ENCODE data around the gene SNURF.
A peak's percentile ranks its signal among the peaks of the same experiment; 100 is the strongest.
"Not testable (repeated sequence)": the region's sequence is repeated elsewhere in the genome, so short reads cannot be mapped to it uniquely, and the experiment has no call there.

The SNURF gene, protein sequence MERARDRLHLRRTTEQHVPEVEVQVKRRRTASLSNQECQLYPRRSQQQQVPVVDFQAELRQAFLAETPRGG

DNA sequence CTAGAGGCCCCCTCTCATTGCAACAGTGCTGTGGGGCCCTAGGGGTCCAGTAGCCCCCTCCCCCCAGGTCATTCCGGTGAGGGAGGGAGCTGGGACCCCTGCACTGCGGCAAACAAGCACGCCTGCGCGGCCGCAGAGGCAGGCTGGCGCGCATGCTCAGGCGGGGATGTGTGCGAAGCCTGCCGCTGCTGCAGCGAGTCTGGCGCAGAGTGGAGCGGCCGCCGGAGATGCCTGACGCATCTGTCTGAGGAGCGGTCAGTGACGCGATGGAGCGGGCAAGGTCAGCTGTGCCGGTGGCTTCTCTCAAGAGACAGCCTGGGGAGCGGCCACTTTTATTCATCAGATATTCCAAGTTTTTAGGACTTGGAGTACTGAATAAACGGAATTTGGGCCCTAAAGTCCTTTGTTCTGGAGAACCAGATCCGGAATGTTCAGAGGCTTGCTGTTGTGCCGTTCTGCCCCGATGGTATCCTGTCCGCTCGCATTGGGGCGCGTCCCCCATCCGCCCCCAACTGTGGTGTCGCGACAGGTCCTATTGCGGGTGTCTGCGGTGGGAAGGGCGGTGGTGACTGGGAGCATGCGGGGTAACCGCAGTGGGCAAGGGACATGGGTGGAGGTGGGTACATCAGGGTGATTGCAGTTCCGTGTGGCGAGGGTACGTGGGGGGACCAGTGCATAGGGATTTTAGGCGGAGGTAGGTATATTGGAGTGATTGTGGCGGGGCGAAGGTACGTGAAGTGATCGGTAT is at the start of gene SNURF, which contains the start of gene SNRPN:
SNURF (plus strand) TSS at position 205 of the 748 bp plus-strand sequence; CDS start at position 267, 62 bp downstream.
SNRPN (plus strand) TSS at position 205 of the 748 bp plus-strand sequence. CDS start 19,467 bp downstream, outside the sequence.
- peak in 1 of 2 donors; percentile 30 for DNase-seq (ENCODE audit: low read depth in 2 of 2)

DNA sequence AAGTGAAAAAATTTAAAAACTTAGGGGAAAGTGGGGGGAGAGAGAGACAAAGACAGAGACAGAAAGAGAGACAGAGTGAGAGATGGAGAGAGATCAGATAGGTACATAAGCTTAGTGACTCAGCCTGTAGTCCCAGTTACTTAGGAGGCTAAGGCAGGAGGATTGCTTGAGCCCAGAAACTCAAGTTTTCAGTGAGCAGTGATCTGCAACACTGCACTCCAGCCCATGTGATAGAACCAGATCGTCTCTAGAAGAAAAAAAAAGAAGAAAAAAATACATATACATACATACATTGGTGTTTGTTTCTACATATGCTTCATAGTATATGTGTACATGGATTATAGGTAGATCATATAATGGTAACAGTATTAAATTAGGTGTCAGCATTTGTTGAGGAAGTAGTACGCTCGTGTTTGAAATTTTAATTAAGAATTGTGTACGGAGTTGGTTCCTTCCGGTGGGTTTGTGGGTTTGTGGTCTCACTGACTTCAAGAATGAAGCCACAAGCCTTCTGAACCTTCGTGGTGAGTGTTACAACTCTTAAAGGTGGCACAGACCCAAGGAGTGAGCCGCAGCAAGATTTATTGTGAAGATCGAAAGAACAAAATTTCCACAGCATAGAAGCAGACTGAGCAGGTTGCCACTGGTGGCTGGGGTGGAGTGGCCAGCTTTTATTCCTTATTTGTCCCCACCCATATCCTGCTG is 38.3 kb upstream of the SNURF start:
- no peak for DNase-seq (ENCODE audit: low read depth in 2 of 2)

DNA sequence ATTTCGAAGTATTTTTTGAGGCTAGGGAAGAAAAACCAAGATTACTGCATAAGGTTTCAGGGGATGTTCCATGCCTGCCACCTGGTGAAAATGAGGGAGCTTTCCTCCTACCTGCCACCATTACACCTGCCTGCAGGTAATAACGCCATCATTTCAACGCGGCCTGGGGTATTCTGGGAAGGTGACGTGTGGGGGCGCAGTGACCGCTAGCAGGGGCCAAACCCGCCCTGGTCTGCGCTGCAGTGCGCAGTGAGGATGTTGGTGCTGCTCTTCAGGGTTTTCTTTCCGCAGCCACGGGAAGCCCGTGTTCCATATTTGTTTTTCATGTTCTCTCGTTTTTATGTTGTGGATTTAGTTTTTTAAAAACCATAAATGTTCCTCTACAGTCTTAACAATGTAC is 37.4 kb upstream of the SNURF start:
- no peak for DNase-seq (ENCODE audit: low read depth in 2 of 2)

DNA sequence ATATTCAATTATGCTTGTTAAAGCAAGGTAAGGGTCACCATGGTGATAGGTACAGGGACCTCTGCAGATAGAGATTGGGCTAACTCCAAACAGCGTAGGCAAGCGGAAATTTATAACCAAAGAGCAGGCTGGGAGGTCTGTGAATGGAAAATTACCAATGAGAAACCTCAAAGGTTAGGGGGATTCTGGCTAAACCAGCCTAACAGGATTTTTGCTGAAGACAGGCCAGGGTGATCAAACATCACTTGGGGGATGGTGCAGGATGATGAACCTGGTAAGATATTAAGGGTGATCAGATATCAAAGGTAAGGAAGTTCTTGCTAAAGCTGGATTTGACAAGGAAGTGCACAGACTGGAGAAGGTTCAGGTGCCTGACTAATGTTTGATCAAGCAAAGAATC is 35.3 kb upstream of the SNURF start:
- no peak for DNase-seq (ENCODE audit: low read depth in 2 of 2)

DNA sequence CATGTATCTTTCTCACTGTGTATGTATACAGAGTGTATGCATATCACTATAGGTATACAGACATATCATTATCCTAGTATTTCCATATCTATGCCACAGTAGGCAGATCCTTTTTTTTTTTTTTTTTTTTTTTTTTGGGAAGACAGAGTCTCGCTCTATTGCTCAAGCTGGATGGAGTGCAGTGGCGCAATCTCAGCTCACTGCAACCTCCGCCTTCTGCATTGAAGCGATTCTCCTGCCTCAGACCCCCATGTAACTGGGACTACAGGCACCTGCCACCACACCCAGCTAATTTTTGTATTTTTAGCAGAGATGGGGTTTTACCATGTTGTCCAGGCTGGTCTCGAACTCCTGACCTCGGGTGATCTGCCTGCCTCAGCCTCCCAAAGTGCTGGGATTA is 32.0 kb upstream of the SNURF start:
- not testable (repeated sequence) for DNase-seq (ENCODE audit: low read depth in 2 of 2)

DNA sequence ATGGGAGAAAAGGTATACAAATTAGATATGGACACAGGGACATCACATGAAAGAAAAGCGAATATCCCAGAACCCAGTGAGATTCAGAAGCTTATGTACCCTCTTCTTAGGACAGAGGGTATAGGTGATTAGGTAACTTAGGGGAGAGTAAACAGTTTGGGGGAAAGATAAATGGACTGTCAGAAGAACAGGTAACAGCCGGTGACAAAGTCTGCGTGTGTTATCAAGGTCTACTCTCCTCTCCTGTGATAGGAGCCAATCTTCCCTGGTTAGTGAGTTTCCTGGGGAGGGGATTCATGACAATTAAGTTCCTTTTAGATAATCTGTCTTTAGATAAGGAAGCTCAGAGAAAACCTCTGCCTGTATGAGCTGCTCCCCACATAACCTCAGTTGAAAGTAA is 30.6 kb upstream of the SNURF start:
- DNase-seq (ENCODE audit: low read depth in 2 of 2): no peak

DNA sequence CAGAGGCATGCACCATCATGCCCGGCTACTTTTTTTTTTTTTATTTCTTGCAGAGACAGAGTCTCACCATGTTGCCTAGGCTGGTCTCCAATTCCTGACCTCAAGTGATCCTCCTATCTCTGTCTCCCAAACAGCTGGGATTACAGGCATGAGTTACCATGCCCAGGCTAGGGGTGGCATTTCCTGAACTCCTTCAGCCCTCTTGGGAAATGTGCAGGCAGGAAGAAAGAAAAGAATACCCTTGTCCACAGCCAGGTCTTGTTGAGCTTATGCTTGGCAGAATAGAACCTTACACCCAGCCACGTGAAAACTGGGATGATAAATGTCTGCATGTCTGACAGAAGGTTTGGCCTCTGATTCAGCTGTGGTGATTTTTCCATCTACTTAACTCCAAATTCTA is 30.2 kb upstream of the SNURF start:
- no peak for DNase-seq (ENCODE audit: low read depth in 2 of 2)

DNA sequence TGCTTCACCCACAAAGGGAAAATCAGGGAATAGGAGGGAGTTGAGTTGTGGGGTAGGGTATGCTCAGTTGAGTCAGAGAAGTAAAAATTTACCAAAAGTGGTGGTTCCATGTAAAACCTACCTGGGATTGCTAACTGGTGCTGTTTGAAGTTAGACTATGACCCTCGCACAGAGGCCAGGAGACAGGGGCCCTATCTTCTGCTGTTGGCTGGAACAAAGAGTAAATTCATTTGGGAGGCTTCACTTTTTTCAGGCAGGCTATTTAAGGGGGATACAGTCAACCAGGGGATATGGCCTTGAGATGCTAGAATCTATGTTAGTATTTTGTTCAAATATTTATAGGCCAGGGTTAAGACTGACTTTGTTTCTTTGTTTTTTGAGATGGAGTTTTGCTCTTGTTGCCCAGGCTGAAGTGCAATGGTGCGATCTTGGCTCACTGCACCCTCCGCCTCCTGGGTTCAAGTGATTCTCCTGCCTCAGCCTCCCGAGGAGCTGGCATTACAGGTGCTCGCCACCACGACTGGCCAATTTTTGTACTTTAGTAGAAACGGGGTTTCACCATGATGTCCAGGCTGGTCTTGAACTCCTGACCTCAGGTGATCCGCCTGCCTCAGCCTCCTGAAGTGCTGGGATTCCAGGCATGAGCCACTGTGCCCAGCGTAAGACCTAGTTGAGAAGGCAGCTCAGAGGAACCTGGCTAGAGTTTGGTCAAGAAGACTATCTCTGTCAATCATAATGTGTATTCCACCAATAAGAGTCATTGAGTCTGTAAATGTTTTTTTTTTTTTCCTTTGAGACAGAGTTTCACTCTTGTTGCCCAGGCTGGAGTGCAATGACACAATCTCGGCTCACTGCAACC is 22.7 kb upstream of the SNURF start:
- not testable (repeated sequence) for DNase-seq (ENCODE audit: low read depth in 2 of 2)

DNA sequence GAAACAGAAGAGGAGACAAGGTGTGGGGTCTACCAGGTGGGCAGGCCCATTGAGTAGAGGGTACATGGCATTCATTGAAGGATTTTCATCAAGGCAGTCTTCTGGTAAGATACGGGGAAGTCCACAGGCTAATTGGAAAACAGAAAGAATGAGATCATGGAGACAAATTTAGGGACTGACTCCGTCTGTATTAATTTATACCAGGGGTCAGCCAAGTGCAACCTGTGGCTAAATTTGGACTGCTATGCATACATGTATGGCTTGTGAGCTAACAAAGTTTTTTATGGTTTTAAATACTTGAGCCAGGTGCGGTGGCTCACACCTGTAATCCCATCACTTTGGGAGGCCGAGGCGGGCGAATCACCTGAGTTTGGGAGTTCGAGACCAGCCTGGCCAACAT is 21.1 kb upstream of the SNURF start:
- DNase-seq (ENCODE audit: low read depth in 2 of 2): no peak

DNA sequence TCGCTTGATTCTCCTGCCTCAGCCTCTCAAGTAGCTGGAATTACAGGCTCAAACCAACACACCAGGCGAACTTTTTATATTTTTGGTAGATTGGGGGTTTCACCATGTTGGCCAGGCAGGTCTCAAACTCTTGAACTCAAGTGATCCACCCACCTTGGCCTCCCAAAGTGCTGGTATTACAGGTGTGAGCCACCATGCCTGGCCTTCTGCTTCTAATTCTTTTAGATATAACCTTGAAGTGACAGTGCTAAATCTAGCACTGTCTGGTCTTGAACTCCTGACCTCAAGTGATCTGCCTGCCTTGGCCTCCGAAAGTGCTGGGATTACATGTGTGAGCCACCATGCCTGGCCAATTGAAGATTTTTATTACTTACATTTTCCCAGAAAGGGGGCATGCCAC is 16.6 kb upstream of the SNURF start:
- DNase-seq (ENCODE audit: low read depth in 2 of 2): not testable (repeated sequence)

DNA sequence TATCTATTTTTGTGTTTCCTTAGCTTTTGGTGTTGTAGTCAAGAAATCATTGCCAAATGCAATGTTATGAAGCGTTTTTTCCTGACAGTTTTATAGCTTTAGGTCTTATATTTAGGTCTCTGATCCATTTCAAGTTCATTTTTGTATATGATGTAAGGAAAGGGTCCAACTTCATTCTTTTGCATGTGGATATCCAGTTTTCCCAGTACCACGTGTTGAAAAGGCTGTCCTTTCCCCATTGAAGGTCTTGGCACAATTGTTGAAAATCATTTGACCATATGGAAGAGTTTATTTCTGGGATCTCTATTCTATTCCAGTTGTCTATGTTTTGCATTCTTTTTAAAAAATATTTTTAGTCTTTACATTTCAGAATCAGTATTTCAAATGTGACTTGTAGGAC is 14.6 kb upstream of the SNURF start:
- no peak for DNase-seq (ENCODE audit: low read depth in 2 of 2)

DNA sequence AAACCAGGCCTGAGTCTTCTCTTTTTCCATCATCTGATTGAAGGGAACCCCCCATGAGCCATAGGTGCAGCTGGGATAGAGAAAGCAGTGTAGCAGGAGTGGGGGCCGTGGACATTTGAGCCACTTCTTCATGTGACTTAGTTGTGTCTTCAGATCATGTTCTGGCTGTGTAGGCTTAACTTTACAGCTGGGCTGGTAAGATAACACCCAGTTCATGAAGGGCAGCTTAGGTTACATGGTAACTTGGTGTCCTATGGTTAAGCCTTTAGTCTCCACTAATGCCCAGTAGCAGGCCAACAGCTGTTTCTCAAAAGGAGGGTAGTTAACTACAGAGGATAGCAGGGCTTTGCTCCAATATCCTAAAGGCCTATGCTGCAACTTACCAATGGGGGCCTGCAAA is 11.4 kb upstream of the SNURF start:
- no peak for DNase-seq (ENCODE audit: low read depth in 2 of 2)

DNA sequence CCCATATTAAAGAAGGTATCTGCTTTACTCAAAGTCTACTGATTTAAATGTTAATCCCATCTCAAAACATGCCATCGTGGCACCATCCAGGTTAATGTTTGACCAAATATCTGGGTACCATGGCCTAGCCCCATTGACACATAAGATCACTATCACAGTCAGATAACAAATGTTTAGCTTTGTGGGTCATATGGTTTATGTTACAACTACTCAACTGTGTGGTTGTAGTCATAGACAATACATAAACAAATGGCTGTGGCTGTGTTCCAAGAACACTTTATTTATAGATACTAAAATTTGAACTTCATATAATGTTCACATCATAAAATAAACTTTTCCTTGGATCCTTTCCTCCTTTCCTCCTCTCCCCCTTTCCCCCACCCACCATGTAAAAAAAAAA is 9.8 kb upstream of the SNURF start:
- DNase-seq (ENCODE audit: low read depth in 2 of 2): no peak

DNA sequence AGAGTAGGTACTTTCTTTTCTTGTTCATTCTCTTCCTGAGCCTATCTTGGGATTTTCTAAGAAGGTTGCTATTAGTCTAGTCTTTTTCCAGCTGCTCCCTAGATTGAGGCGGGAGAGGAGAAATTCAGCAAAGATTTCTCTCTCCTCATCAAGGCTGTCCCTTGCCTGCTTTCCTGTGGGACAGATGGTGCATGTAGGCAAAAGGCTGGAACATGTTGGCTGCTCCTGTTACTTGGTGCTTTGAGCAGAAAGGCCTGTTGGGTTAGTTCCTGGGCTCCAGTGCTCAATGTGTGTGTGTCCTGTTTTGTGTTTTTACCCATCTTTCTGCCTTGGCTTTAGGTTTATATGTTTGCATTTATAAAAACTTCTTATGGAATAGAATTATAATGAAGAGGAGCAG is 9.1 kb upstream of the SNURF start:
- DNase-seq (ENCODE audit: low read depth in 2 of 2): no peak

DNA sequence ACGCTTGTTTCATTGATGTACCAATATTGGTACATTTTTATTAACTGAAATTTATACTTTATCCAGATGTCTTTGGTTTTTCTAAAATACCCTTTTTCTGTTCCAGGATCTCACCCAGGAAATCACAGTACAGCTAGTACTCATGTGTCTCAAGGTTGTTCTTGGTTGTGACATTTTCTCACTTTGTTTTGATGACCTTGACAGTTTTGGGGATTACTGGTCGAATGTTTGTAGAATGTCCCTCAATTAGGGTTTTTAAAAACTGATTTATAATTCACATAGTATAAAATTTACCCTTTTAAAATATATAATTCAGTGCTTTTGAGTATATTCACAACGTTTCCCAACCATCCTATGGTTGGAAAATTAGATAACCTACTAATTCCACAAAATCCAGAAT is 6.3 kb upstream of the SNURF start:
- DNase-seq (ENCODE audit: low read depth in 2 of 2): no peak

DNA sequence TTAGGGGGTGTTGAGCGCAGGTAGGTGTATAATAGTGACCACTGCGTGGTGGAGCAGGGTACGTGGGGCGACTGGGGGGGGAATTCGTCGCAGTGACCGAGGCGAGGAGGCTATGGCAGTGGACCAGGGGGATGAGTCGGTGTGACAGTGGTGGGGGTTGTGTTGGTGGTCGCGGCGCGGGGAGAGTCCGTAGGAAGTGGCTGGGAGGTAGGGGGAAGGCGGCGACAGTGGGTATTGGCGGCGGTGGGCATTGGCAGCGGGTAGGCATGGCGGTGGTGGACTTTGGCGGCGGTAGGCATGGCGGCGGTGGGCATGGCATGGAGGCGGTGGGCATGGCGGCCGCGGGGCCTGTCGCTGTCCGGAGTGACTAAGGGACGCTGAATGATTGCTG is 739 bp downstream of the SNURF start:
- DNase-seq (ENCODE audit: low read depth in 2 of 2): no peak

DNA sequence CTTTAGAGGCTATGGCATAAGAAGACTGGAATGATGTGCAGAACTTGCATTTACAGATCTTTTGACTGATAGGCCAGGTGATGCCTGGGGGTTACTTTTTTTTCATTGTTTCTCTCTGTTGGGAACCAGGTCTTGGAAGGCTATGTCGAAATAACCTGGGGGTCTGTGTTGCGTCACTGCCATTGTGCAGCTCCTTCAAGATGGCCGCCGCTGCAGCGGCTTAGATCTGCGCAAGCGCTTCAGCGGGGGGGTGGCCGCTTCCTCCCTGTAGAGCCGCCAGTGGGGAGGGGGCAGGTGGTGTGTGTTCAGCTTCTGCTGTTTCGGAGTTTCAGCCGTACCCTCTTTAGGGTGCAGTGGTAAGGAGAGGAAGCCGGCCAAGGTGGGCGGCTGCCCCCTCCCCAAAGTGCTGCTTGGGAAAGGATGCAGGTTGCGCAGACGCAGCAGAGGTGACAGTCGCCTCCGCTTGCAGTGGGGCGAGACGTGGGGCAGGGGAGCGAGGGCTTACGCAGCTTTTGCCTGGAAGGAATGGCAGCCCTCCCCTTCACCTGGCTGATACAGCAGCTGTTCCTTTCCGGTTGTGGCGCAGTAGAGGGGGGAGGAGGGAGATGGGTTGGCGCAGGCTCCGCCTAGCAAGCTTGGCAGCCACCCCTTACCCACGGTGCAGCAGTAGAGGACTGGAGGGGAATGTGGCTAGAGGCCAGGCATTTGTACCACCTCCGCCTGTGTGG is 1.5 kb downstream of the SNURF start:
- peak; percentile 29 to 42 for DNase-seq (ENCODE audit: low read depth in 2 of 2)

DNA sequence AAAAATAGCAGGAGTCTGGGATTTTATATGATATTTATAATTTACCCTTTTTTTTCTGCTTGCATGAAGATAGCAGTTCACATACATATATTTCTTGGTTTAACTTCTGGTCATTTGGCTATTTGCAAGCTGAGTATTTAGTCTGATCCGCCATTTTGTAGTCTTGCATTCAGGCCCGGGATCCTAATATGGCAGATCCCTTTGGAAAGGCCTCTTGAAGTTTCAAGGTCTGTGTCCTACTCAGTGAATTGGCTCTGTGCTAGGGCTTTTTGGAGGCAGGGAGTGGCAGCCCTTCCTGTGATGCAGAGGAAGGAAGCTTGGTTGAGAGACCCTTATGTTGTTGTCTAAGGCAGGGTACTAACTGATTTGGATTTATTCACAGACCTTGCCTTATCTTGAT is 2.9 kb downstream of the SNURF start:
- DNase-seq (ENCODE audit: low read depth in 2 of 2): no peak

DNA sequence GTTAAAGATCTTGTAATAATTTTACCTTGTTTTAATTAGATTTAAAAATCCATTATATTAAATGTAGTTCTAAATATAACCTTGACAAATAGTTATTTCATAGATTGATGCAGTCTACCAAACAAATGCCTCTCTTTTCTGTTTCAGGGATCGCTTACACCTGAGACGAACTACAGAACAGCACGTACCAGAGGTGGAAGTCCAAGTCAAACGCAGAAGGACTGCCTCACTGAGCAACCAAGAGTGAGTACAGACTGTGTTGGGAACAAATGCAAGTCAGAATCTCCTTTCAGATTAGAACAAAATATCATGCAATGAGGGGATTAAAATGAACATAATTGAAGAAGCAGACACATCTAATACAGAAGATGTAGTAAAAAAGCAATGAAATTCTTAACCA is 7.2 kb downstream of the SNURF start:
- DNase-seq (ENCODE audit: low read depth in 2 of 2): no peak

DNA sequence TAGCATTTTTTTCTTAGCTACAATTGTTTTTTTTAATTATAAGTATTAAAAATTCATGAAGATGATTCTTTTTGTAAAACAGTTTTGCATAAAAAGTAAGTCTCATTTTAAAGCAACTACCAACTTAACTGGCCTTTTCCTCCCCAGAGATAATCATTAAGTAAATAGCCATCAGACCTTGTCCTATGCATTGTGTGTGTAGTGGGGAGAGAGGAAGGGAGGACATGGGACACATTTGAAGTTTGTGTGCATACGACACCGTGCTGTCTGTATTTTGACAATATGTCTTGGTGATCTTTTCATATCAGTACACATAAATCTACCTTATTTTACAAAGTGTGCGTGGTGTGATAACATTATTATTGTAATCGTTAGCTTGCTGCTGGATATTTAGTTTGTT is 8.1 kb downstream of the SNURF start:
- no peak for DNase-seq (ENCODE audit: low read depth in 2 of 2)

DNA sequence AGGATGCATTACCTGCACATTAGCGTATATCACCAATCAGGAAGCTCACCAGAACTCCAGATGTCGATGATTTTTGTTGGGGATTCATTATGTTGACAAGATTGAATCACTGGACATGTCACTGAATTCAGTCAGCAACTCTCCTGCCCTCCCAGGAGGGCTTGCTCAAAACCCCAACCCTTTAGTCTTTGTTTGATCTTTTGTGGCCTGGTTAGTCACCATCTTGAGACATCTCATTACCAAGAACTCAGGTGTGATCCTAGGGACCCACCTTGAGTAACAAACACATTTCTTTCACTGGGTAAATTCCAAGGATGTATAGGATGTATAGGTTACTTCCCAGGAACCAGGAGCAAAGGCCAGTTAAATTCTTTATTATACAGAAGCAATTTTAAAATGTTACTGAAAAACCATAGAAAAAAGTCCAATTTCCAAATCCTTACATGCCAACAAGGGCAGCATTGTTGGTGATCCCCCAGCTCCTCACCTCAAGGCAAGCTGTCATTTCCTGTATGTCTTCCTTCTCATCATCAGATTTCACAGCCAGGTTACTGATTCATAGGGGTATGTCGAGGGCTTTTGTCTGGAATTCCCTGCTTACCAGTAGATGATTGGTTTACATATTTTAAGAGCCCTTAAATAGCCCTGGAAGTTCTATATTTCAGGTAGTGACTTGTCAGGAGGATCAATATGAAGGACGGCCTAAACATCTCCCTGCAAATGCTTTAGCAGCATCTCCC is 11.7 kb downstream of the SNURF start:
- DNase-seq (ENCODE audit: low read depth in 2 of 2): no peak
